H1 (cell line): ENCODE measurements around the gene HS6ST2. TPM values are rescaled to one million over a fixed set of nuclear protein-coding genes. Genes with fewer than 3 reads are reported as not detected.

Experiments used
- CTCF ChIA-PET: fragments of 300-600 bp; sonication (Branson Sonifier 250); formaldehyde crosslinking; loops from one replicate; lab custom pipeline; 2021; ENCODE audit not compliant: partially characterized antibody; lab: Charles Lee
- POLR2A ChIA-PET: fragments of 300-600 bp; sonication (Branson Sonifier 250); formaldehyde crosslinking; loops from one replicate; lab custom pipeline; 2021; ENCODE audit warnings: inconsistent platforms; ENCODE audit not compliant: partially characterized antibody; lab: Charles Lee
- DNase-seq, 2 experiments: peaks; one replicate each; pipeline versions ENCODE4 v3.0.0 to v3.0.0-alpha.2; 2010 to 2022; ENCODE audit warnings: low spot score in 2 of 2, low read depth in 1 of 2, mixed read lengths in 1 of 2
- FAIRE-seq: peaks from 2 replicates; lab custom pipeline; 2011; peaks lifted over from hg19 to GRCh38; lab: Jason Lieb, UNC
- H2AFZ ChIP-seq: 2 replicates; pipeline ENCODE4 v1.8.1; 2012; ENCODE audit warnings: low read length, inconsistent platforms
- H2AK5ac ChIP-seq: 2 replicates; pipeline ENCODE4 v1.6.1; 2013; ENCODE audit warnings: low read depth, low read length
- H2BK120ac ChIP-seq: replicated peaks from 2 replicates; pipeline ENCODE3; 2013; ENCODE audit warnings: low read depth, low read length, inconsistent platforms
- H2BK12ac ChIP-seq: 2 replicates; pipeline ENCODE4 v1.6.1; 2013; ENCODE audit warnings: low read depth, low read length
- H2BK15ac ChIP-seq: 2 replicates; pipeline ENCODE4 v1.6.1; 2013; ENCODE audit warnings: low read length
- H2BK20ac ChIP-seq: 2 replicates; pipeline ENCODE4 v1.6.1; 2013; ENCODE audit warnings: low read length
- H2BK5ac ChIP-seq: 2 replicates; pipeline ENCODE4 v1.6.1; 2013; ENCODE audit warnings: low read depth, low read length
- H3K14ac ChIP-seq: 2 replicates; pipeline ENCODE4 v1.6.1; 2013; ENCODE audit warnings: inconsistent platforms; ENCODE audit not compliant: insufficient read length
- H3K18ac ChIP-seq: 2 replicates; pipeline ENCODE4 v1.6.1; 2013; ENCODE audit warnings: low read length; ENCODE audit errors: extremely low read depth
- H3K23ac ChIP-seq: 2 replicates; pipeline ENCODE4 v1.6.1; 2013; ENCODE audit warnings: inconsistent platforms; ENCODE audit not compliant: insufficient read length
- H3K23me2 ChIP-seq: 2 replicates; pipeline ENCODE4 v1.6.1; 2013; ENCODE audit warnings: low read depth, low read length
- H3K27ac ChIP-seq: 2 replicates; pipeline ENCODE4 v1.6.1; 2011; ENCODE audit warnings: low read depth, low read length, inconsistent platforms
- H3K27me3 ChIP-seq, 4 experiments: replicated peaks in 1 of 4; 1 replicate in 1 of 4; 2 replicates in 3 of 4; pipeline versions ENCODE4 v1.6.1 to v1.8.1; 2011 to 2013; ENCODE audit warnings: low read length in 3 of 4, mild to moderate bottlenecking in 3 of 4, inconsistent platforms in 2 of 4, mixed read lengths in 2 of 4, moderate library complexity in 1 of 4; ENCODE audit not compliant: control insufficient read depth in 3 of 4, insufficient read depth in 3 of 4; ENCODE audit errors: extremely low read depth in 1 of 4
- H3K36me3 ChIP-seq, 4 experiments: 2 replicates each; pipeline versions ENCODE4 v1.6.1 to v1.8.1; 2011 to 2013; ENCODE audit warnings: mild to moderate bottlenecking in 4 of 4, low read length in 3 of 4, moderate library complexity in 2 of 4, control low read depth in 1 of 4, inconsistent platforms in 1 of 4; ENCODE audit not compliant: insufficient read depth in 4 of 4, control insufficient read depth in 2 of 4
- H3K4ac ChIP-seq: replicated peaks from 2 replicates; pipeline ENCODE3; 2013; ENCODE audit warnings: low read length, low read depth, mixed read lengths, inconsistent platforms; ENCODE audit not compliant: insufficient read length
- H3K4me1 ChIP-seq, 4 experiments: replicated peaks in 1 of 4; 1 replicate in 1 of 4; 2 replicates in 3 of 4; pipeline versions ENCODE4 v1.6.1 to v1.8.1; 2011 to 2013; ENCODE audit warnings: low read length in 3 of 4, inconsistent platforms in 2 of 4, mixed read lengths in 1 of 4; ENCODE audit not compliant: insufficient read depth in 4 of 4, control insufficient read depth in 3 of 4
- H3K4me2 ChIP-seq, 2 experiments: 2 replicates each; pipeline versions ENCODE4 v1.6.1 to v1.8.1; 2011 to 2013; ENCODE audit warnings: low read depth in 2 of 2, low read length in 2 of 2, control low read depth in 1 of 2, inconsistent platforms in 1 of 2, mild to moderate bottlenecking in 1 of 2; ENCODE audit not compliant: insufficient read depth in 1 of 2
- H3K4me3 ChIP-seq, 4 experiments: fragments of 200-600, 300-600 bp in 1 of 4; sonication (generic), shearing (Covaris generic), sonication (Bioruptor Twin) in 1 of 4; 2 replicates each; pipeline versions ENCODE4 v1.5.1 to v1.8.1; 2011 to 2016; ENCODE audit warnings: low read length in 4 of 4, low read depth in 3 of 4, control low read depth in 2 of 4, inconsistent platforms in 2 of 4, mild to moderate bottlenecking in 2 of 4, mixed read lengths in 1 of 4, moderate library complexity in 1 of 4; ENCODE audit not compliant: insufficient read depth in 2 of 4; ENCODE audit errors: extremely low read depth in 1 of 4
- H3K56ac ChIP-seq: replicated peaks from 2 replicates; pipeline ENCODE3; 2013; ENCODE audit warnings: low read depth, mild to moderate bottlenecking, mixed read lengths, low read length, inconsistent platforms; ENCODE audit not compliant: insufficient read length
- H3K79me1 ChIP-seq: 2 replicates; pipeline ENCODE4 v1.6.1; 2013; ENCODE audit warnings: low read depth, low read length, control low read depth
- H3K79me2 ChIP-seq, 2 experiments: 2 replicates each; pipeline versions ENCODE4 v1.6.1 to v1.8.1; 2012 to 2013; ENCODE audit warnings: low read length in 2 of 2, mild to moderate bottlenecking in 2 of 2, inconsistent platforms in 1 of 2; ENCODE audit not compliant: insufficient read depth in 2 of 2, control insufficient read depth in 1 of 2
- H3K9ac ChIP-seq, 4 experiments: replicated peaks in 1 of 4; 1 replicate in 1 of 4; 2 replicates in 3 of 4; pipeline versions ENCODE4 v1.6.1 to v1.8.1; 2011 to 2013; ENCODE audit warnings: low read depth in 3 of 4, low read length in 3 of 4, control low read depth in 2 of 4, mild to moderate bottlenecking in 2 of 4, moderate library complexity in 2 of 4, inconsistent platforms in 1 of 4; ENCODE audit errors: extremely low read depth in 1 of 4
- H3K9me3 ChIP-seq, 2 experiments: 2 replicates each; pipeline versions ENCODE4 v1.6.1 to v1.8.1; 2012 to 2013; ENCODE audit warnings: mild to moderate bottlenecking in 2 of 2, moderate library complexity in 2 of 2, control low read depth in 1 of 2, inconsistent platforms in 1 of 2, low read depth in 1 of 2, low read length in 1 of 2, mixed read lengths in 1 of 2; ENCODE audit not compliant: insufficient read depth in 2 of 2
- H4K20me1 ChIP-seq, 2 experiments: replicated peaks in 1 of 2; 2 replicates each; pipeline versions ENCODE3 to v1.8.1; 2011 to 2013; ENCODE audit warnings: inconsistent platforms in 2 of 2, low read length in 2 of 2, mild to moderate bottlenecking in 1 of 2; ENCODE audit not compliant: insufficient read depth in 2 of 2, control insufficient read depth in 1 of 2
- H4K5ac ChIP-seq: 2 replicates; pipeline ENCODE4 v1.6.1; 2013; ENCODE audit warnings: low read length, low read depth, mixed read lengths, inconsistent platforms; ENCODE audit not compliant: insufficient read length
- H4K8ac ChIP-seq: 2 replicates; pipeline ENCODE4 v1.8.0; 2013; ENCODE audit warnings: mild to moderate bottlenecking, moderate library complexity, low read length, inconsistent platforms; ENCODE audit not compliant: insufficient read depth; ENCODE audit errors: extremely low read depth
- H4K91ac ChIP-seq: replicated peaks from 2 replicates; pipeline ENCODE3; 2013; ENCODE audit warnings: low read length, mixed read lengths, inconsistent platforms; ENCODE audit not compliant: insufficient read length
- EGR1 ChIP-seq: IDR thresholded peaks from 2 replicates; pipeline ENCODE4 v1.6.1; 2011; ENCODE audit warnings: low read depth, low read length, borderline replicate concordance
- EP300 ChIP-seq, 2 experiments: IDR thresholded peaks; 1 replicate in 1 of 2; 2 replicates in 1 of 2; pipeline ENCODE4 v1.6.1; 2011 to 2012; ENCODE audit warnings: low read depth in 2 of 2, low read length in 2 of 2, mild to moderate bottlenecking in 2 of 2, borderline replicate concordance in 1 of 2, inconsistent platforms in 1 of 2, moderate library complexity in 1 of 2
- GABPA ChIP-seq: IDR thresholded peaks from 2 replicates; pipeline ENCODE4 v1.6.1; 2011; ENCODE audit warnings: mild to moderate bottlenecking, low read length, moderate library complexity, borderline replicate concordance; ENCODE audit not compliant: insufficient read depth
- HDAC2 ChIP-seq, 2 experiments: fragments of 300-600 bp in 1 of 2; sonication (generic) in 1 of 2; IDR thresholded peaks; 2 replicates each; pipeline ENCODE4 v1.6.1; 2011 to 2012; ENCODE audit warnings: low read depth in 2 of 2, low read length in 2 of 2, mild to moderate bottlenecking in 2 of 2, moderate library complexity in 2 of 2, borderline replicate concordance in 1 of 2, inconsistent platforms in 1 of 2
- RFX5 ChIP-seq: IDR thresholded peaks from 2 replicates; pipeline ENCODE4 v1.6.1; 2011; ENCODE audit warnings: low read depth, low read length, improper control_type of control experiment, borderline replicate concordance
- SP4 ChIP-seq: IDR thresholded peaks from 2 replicates; pipeline ENCODE4 v1.6.1; 2012; ENCODE audit warnings: low read length, inconsistent platforms
- SRF ChIP-seq: IDR thresholded peaks from 2 replicates; pipeline ENCODE4 v1.6.1; 2011; ENCODE audit warnings: mild to moderate bottlenecking, low read depth, low read length, moderate library complexity
- TAF1 ChIP-seq: IDR thresholded peaks from 2 replicates; pipeline ENCODE4 v1.6.1; 2011; ENCODE audit warnings: mild to moderate bottlenecking, low read depth, low read length
- TAF7 ChIP-seq: optimal IDR thresholded peaks from 2 replicates; pipeline ENCODE3; 2011; ENCODE audit warnings: low read depth, mild to moderate bottlenecking, inconsistent platforms, low read length, moderate library complexity, borderline replicate concordance
- ZNF274 ChIP-seq: IDR thresholded peaks from 2 replicates; pipeline ENCODE4 v1.7.0; 2012; ENCODE audit warnings: low read length, borderline replicate concordance; ENCODE audit errors: extremely low read depth
- polyA plus RNA-seq, 7 experiments: library from polyadenylated mRNA; depleted of rRNA in 3 of 7; stranded (reverse) in 5 of 7; unstranded in 2 of 7; fragments of >200 nt in 5 of 7; fragments of 200-250 nt in 2 of 7; gene quantifications; 1 replicate in 5 of 7; 2 replicates in 1 of 7; 4 replicates in 1 of 7; pipeline versions ENCODE4 v1.2.1 to v1.2.3, GENCODE V29; 2011 to 2013; ENCODE audit warnings: missing spikeins in 2 of 7, mixed read lengths in 2 of 7
- total RNA-seq: library from RNA; stranded (reverse); fragmentation: NEBNext Ultra II Directional; extraction: Animal tissue kit (Norgen Biotek cat#: 25700); gene quantifications from 2 replicates; pipeline ENCODE4 v1.2.1, GENCODE V29; 2021

Gene HS6ST2
- total and polyA plus RNA-seq, 2 of the 8 experiments (the other 6 are each of a cell fraction or from before 2014, with no cell fraction given), result 3.9 TPM

- ChIA-PET CTCF (interaction anchor here (1.5 kb wide), 1 partner anchor 101 kb away, joined by 3 read pairs; no protein-coding TSS in a partner anchor), POLR2A (no interaction called here)
- no peak overlapping the region for H4K5ac ChIP-seq
- H3K4me2 ChIP-seq, result no peak overlapping the region
- no peak overlapping the region for H2BK5ac ChIP-seq
- H4K91ac ChIP-seq, result no peak overlapping the region
- H3K23me2 ChIP-seq, result no peaks in the 10 kb centered on the region
- H3K4ac ChIP-seq, result no peak overlapping the region
- H2BK15ac ChIP-seq, result no peak overlapping the region
- H2AK5ac ChIP-seq, result no peak overlapping the region
- DNase-seq (no peak), FAIRE-seq (no peak)
- H4K20me1 ChIP-seq, result no peaks in the 10 kb centered on the region
- H2BK120ac ChIP-seq, result no peak overlapping the region
- H3K4me1 ChIP-seq, result no peaks in the 10 kb centered on the region
- no peak overlapping the region for H3K23ac ChIP-seq
- no peak overlapping the region for H3K27ac ChIP-seq
- no peaks in the 10 kb centered on the region for H3K36me3 ChIP-seq
- no peak overlapping the region for H3K4me3 ChIP-seq
- H3K14ac ChIP-seq, result no peak overlapping the region
- no peaks in the 10 kb centered on the region for H3K9me3 ChIP-seq
- no peak overlapping the region for H3K56ac ChIP-seq
- H3K18ac ChIP-seq, result no peak overlapping the region
- no peak overlapping the region for H2BK20ac ChIP-seq
- no peaks in the 10 kb centered on the region for H3K79me1 ChIP-seq
- no peak overlapping the region for H4K8ac ChIP-seq
- H3K9ac ChIP-seq, result no peak overlapping the region
- H2AFZ ChIP-seq, result no peak overlapping the region
- no peaks in the 10 kb centered on the region for H3K79me2 ChIP-seq
- H2BK12ac ChIP-seq, result no peak overlapping the region
- H3K27me3 ChIP-seq, result no peaks in the 10 kb centered on the region
- no peak for TF ChIP-seq EGR1
- TF ChIP-seq TAF1, result no peak
- no peak for TF ChIP-seq SRF
- no peak for TF ChIP-seq SP4
- TF ChIP-seq HDAC2 (IDR thresholded peaks at IDR 0.05; ENCODE audit: borderline replicate concordance in 1 of 2, low read depth in 2 of 2, low read length in 2 of 2), result no peak
- TF ChIP-seq GABPA, result no peak
- no peak for TF ChIP-seq RFX5
- TF ChIP-seq EP300 (IDR thresholded peaks at IDR 0.05; ENCODE audit: borderline replicate concordance in 1 of 2, low read depth in 2 of 2, low read length in 2 of 2), result no peak
- TF ChIP-seq TAF7, result no peak
- no peak for TF ChIP-seq ZNF274
Observed at GRCh38 chrX:132639446-132639845, 319.0 kb downstream of the HS6ST2 start.
